ENCODE data around the gene HLCS. TPM values are rescaled to one million over a fixed set of nuclear protein-coding genes. Genes with fewer than 3 reads are reported as not detected.

The HLCS gene
- total RNA-seq, 3 donors from 2014 or later (not counting 1 experiment from before 2014, with no cell fraction given): 28.4 to 36.0 (median 33.0) TPM

- peaks cover 8% of the 10 kb centered on the region for H3K4me1 ChIP-seq (ENCODE audit: control insufficient read depth, insufficient read depth, low read length)
- ATAC-seq (no peak), DNase-seq (no peak)
- WGBS (ENCODE audit: insufficient coverage): 98% methylated on average over 8 of the region's 8 CpGs
- intact Hi-C loops (cut with micrococcal nuclease): no loop called here
- no peaks in the 10 kb centered on the region for H3K9me3 Mint-ChIP-seq
- no peaks in the 10 kb centered on the region for H3K9me3 ChIP-seq (ENCODE audit: control insufficient read depth, insufficient read depth, low read length)
- H3K36me3 Mint-ChIP-seq: no peaks in the 10 kb centered on the region
- H3K4me1 Mint-ChIP-seq: peaks cover 26 to 34% of the 10 kb centered on the region in 2 donors
- no peaks in the 10 kb centered on the region for H3K27me3 ChIP-seq (ENCODE audit: control insufficient read depth, insufficient read depth, low read length)
- H3K27ac Mint-ChIP-seq: no peak overlapping the region
- H3K27ac ChIP-seq (ENCODE audit: low read length): no peak overlapping the region
- no peaks in the 10 kb centered on the region for H3K36me3 ChIP-seq (ENCODE audit: control insufficient read depth, insufficient read depth, low read length)
- no peaks in the 10 kb centered on the region for H3K27me3 Mint-ChIP-seq (ENCODE audit: low read depth in 2 of 2)
- no peak overlapping the region for H3K4me3 Mint-ChIP-seq
- no peak for TF ChIP-seq CTCF (IDR thresholded peaks at IDR 0.05)
- no peak overlapping the region for H3K4me3 ChIP-seq (ENCODE audit: low read length)
Observed at GRCh38 chr21:36915696-36916245, 50.7 kb downstream of the HLCS start.

GRCh38 chr21:36915014-36915695 lies 51.3 kb downstream of the HLCS start:
- Histone ChIP-seq H3K27me3 (ENCODE audit: control insufficient read depth, insufficient read depth, low read length) (no peaks in the 10 kb centered on the region), H3K27ac (ENCODE audit: low read length) (no peak overlapping the region), H3K4me1 (ENCODE audit: control insufficient read depth, insufficient read depth, low read length) (peaks cover 8% of the 10 kb centered on the region), H3K36me3 (ENCODE audit: control insufficient read depth, insufficient read depth, low read length) (no peaks in the 10 kb centered on the region), H3K4me3 (ENCODE audit: low read length) (no peak overlapping the region), H3K9me3 (ENCODE audit: control insufficient read depth, insufficient read depth, low read length) (no peaks in the 10 kb centered on the region)
- no peaks in the 10 kb centered on the region for H3K27me3 Mint-ChIP-seq (ENCODE audit: low read depth in 2 of 2)
- no peak overlapping the region for H3K4me3 Mint-ChIP-seq
- ATAC-seq (no peak), DNase-seq (no peak)
- no peaks in the 10 kb centered on the region for H3K9me3 Mint-ChIP-seq
- H3K27ac Mint-ChIP-seq: no peak overlapping the region
- H3K4me1 Mint-ChIP-seq: peaks cover 26 to 34% of the 10 kb centered on the region in 2 donors
- intact Hi-C loops (cut with micrococcal nuclease): no loop called here
- H3K36me3 Mint-ChIP-seq: no peaks in the 10 kb centered on the region
- WGBS (ENCODE audit: insufficient coverage): 95% methylated on average over 16 of the region's 17 CpGs
- no peak for TF ChIP-seq CTCF (IDR thresholded peaks at IDR 0.05)

- no peaks in the 10 kb centered on the region for H3K27me3 ChIP-seq (ENCODE audit: control insufficient read depth, insufficient read depth, low read length)
- peaks cover 8% of the 10 kb centered on the region for H3K4me1 ChIP-seq (ENCODE audit: control insufficient read depth, insufficient read depth, low read length)
- Mint-ChIP-seq H3K4me1 (peaks cover 26 to 34% of the 10 kb centered on the region in 2 donors), H3K27me3 (ENCODE audit: low read depth in 2 of 2) (no peaks in the 10 kb centered on the region), H3K4me3 (no peak overlapping the region), H3K36me3 (no peaks in the 10 kb centered on the region), H3K27ac (peak overlapping the region in 1 of 2 donors; percentile 35), H3K9me3 (no peaks in the 10 kb centered on the region)
- H3K27ac ChIP-seq (ENCODE audit: low read length): no peak overlapping the region
- intact Hi-C loops (cut with micrococcal nuclease): no loop called here
- H3K9me3 ChIP-seq (ENCODE audit: control insufficient read depth, insufficient read depth, low read length): no peaks in the 10 kb centered on the region
- WGBS (ENCODE audit: insufficient coverage): 94% methylated on average over 18 of the region's 18 CpGs
- DNase-seq: no peak
- no peak overlapping the region for H3K4me3 ChIP-seq (ENCODE audit: low read length)
- H3K36me3 ChIP-seq (ENCODE audit: control insufficient read depth, insufficient read depth, low read length): no peaks in the 10 kb centered on the region
- TF ChIP-seq CTCF (IDR thresholded peaks at IDR 0.05): no peak
- ATAC-seq: no peak
Observed at GRCh38 chr21:36914244-36915013, 52.0 kb downstream of the HLCS start.
